ENCODE data around the gene FAM98B. TPM values are rescaled to one million over a fixed set of nuclear protein-coding genes. Genes with fewer than 3 reads are reported as not detected.

Gene FAM98B
- total and polyA plus RNA-seq, 2 experiments from 2014 or later, result 4.4 to 14.1 TPM

DNA sequence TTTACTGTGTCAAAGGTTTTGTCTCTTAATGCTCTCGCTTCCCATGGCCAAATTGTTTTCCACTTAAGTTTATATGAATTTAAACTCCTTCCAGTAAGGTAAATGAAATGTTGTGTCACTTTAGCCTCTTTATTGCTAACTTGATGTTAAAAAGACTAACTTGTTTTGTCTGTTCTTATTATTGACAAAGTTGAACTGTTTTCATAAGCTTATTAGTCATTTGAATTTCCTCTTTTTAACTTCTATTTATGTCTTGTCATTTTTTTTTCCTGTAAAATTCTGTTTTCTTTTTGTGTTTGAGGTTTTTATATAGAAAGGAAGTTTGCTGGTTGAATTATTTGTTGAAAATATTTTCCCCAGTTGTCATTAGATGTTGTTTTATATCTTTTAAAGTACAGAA lies 25.8 kb downstream of the FAM98B start:
- no peak overlapping the region for H3K4me2 ChIP-seq
- H4K20me1 ChIP-seq (ENCODE audit: insufficient read depth, poor library complexity, severe bottlenecking), result no peaks in the 10 kb centered on the region
- H3K36me3 ChIP-seq (replicated peaks; ENCODE audit: insufficient read depth, low read depth), result no peaks in the 10 kb centered on the region
- no peak overlapping the region for H3K27ac ChIP-seq
- no peak for DNase-seq (ENCODE audit: low spot score)
- H3K4me3 ChIP-seq, result no peak overlapping the region
- no peak overlapping the region for H2AFZ ChIP-seq
- no peaks in the 10 kb centered on the region for H3K9me2 ChIP-seq (replicated peaks; ENCODE audit: insufficient read depth)
- H3K79me2 ChIP-seq, result no peaks in the 10 kb centered on the region
- WGBS (ENCODE audit: low lambda C conversion rate, missing lambda C conversion rate), result 91% methylated on average over 1 of the region's 1 CpG
- H3K4me1 ChIP-seq (ENCODE audit: insufficient read depth), result no peaks in the 10 kb centered on the region
- no peaks in the 10 kb centered on the region for H3K27me3 ChIP-seq
- TF ChIP-seq EZH2 (IDR thresholded peaks at IDR 0.05; ENCODE audit: borderline replicate concordance) (no peak), CTCF (IDR thresholded peaks at IDR 0.05; ENCODE audit: poor library complexity) (no peak), EZH2phosphoT487 (IDR thresholded peaks at IDR 0.05; ENCODE audit: low read depth, severe bottlenecking, unreplicated experiment) (no peak)
- H3K9me3 ChIP-seq (ENCODE audit: low read depth), result no peaks in the 10 kb centered on the region

- no peaks in the 10 kb centered on the region for H3K36me3 ChIP-seq (replicated peaks; ENCODE audit: insufficient read depth, low read depth)
- no peaks in the 10 kb centered on the region for H3K4me1 ChIP-seq (ENCODE audit: insufficient read depth)
- H3K79me2 ChIP-seq, result no peaks in the 10 kb centered on the region
- WGBS (ENCODE audit: low lambda C conversion rate, missing lambda C conversion rate), result 96% methylated on average over 5 of the region's 5 CpGs
- H3K27me3 ChIP-seq, result no peaks in the 10 kb centered on the region
- H4K20me1 ChIP-seq (ENCODE audit: insufficient read depth, poor library complexity, severe bottlenecking), result no peaks in the 10 kb centered on the region
- H3K9me3 ChIP-seq (ENCODE audit: low read depth), result no peaks in the 10 kb centered on the region
- H3K4me3 ChIP-seq, result no peak overlapping the region
- H3K4me2 ChIP-seq, result no peak overlapping the region
- no peak for TF ChIP-seq EZH2 (IDR thresholded peaks at IDR 0.05; ENCODE audit: borderline replicate concordance)
- no peak for TF ChIP-seq CTCF (IDR thresholded peaks at IDR 0.05; ENCODE audit: poor library complexity)
- TF ChIP-seq EZH2phosphoT487 (IDR thresholded peaks at IDR 0.05; ENCODE audit: low read depth, severe bottlenecking, unreplicated experiment), result no peak
- H3K27ac ChIP-seq, result no peak overlapping the region
- no peaks in the 10 kb centered on the region for H3K9me2 ChIP-seq (replicated peaks; ENCODE audit: insufficient read depth)
- DNase-seq (ENCODE audit: low spot score), result no peak
- H2AFZ ChIP-seq, result no peak overlapping the region
Observed at GRCh38 chr15:38481113-38481512, 27.2 kb downstream of the FAM98B start.

- TF ChIP-seq EZH2phosphoT487 (IDR thresholded peaks at IDR 0.05; ENCODE audit: low read depth, severe bottlenecking, unreplicated experiment), result peak; percentile 95
- TF ChIP-seq CTCF (IDR thresholded peaks at IDR 0.05; ENCODE audit: poor library complexity), result no peak
- no peak for TF ChIP-seq EZH2 (IDR thresholded peaks at IDR 0.05; ENCODE audit: borderline replicate concordance)
- DNase-seq (ENCODE audit: low spot score), result no peak
- Histone ChIP-seq H3K4me2 (no peak overlapping the region), H3K27me3 (no peaks in the 10 kb centered on the region), H3K27ac (no peak overlapping the region), H3K4me3 (no peak overlapping the region), H3K36me3 (replicated peaks; ENCODE audit: insufficient read depth, low read depth) (no peaks in the 10 kb centered on the region), H3K79me2 (no peaks in the 10 kb centered on the region), H3K4me1 (ENCODE audit: insufficient read depth) (no peaks in the 10 kb centered on the region), H3K9me2 (replicated peaks; ENCODE audit: insufficient read depth) (no peaks in the 10 kb centered on the region), H4K20me1 (ENCODE audit: insufficient read depth, poor library complexity, severe bottlenecking) (no peaks in the 10 kb centered on the region), H3K9me3 (ENCODE audit: low read depth) (no peaks in the 10 kb centered on the region), H2AFZ (no peak overlapping the region)
- 97% methylated on average over 3 of the region's 3 CpGs for WGBS (ENCODE audit: low lambda C conversion rate, missing lambda C conversion rate)
Observed at GRCh38 chr15:38481761-38482160, 27.8 kb downstream of the FAM98B start.

GRCh38 chr15:38482572-38482971 lies 28.6 kb downstream of the FAM98B start:
- no peaks in the 10 kb centered on the region for H3K9me3 ChIP-seq (ENCODE audit: low read depth)
- no peak overlapping the region for H3K27ac ChIP-seq
- H3K9me2 ChIP-seq (replicated peaks; ENCODE audit: insufficient read depth), result no peaks in the 10 kb centered on the region
- H4K20me1 ChIP-seq (ENCODE audit: insufficient read depth, poor library complexity, severe bottlenecking), result no peaks in the 10 kb centered on the region
- H3K27me3 ChIP-seq, result no peaks in the 10 kb centered on the region
- H3K4me2 ChIP-seq, result no peak overlapping the region
- H2AFZ ChIP-seq, result no peak overlapping the region
- TF ChIP-seq EZH2phosphoT487 (IDR thresholded peaks at IDR 0.05; ENCODE audit: low read depth, severe bottlenecking, unreplicated experiment), result no peak
- no peak for TF ChIP-seq EZH2 (IDR thresholded peaks at IDR 0.05; ENCODE audit: borderline replicate concordance)
- no peak for TF ChIP-seq CTCF (IDR thresholded peaks at IDR 0.05; ENCODE audit: poor library complexity)
- no peak for DNase-seq (ENCODE audit: low spot score)
- no peaks in the 10 kb centered on the region for H3K79me2 ChIP-seq
- H3K36me3 ChIP-seq (replicated peaks; ENCODE audit: insufficient read depth, low read depth), result no peaks in the 10 kb centered on the region
- H3K4me3 ChIP-seq, result no peak overlapping the region
- H3K4me1 ChIP-seq (ENCODE audit: insufficient read depth), result no peaks in the 10 kb centered on the region
